ENCODE data around the gene POLE.

Gene POLE

GRCh38 chr12:132597333-132598316 is 89.5 kb downstream of the POLE start:
- DNase-seq (ENCODE audit: low read depth, low spot score) = no peak

DNA sequence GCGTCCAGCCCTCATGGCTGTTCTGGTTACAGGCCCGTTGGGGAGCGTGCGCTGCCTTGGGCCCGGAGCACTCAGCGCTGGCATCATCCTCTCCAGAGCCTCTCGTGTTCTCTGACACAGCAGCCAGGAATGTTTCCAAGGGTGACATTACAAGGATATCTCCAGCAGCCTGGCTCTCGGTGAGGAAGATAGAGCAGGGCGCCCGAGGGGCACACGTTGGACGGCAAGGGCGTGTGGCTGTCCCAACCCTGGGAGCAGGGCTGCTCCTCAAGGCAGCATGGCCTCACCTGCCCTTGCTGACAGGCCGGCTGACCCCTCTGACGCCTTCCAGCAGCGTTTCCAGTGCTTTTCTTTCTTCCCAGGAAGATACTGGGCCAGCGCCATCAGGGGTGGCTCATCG is 91.1 kb downstream of the POLE start:
- DNase-seq (ENCODE audit: low read depth, low spot score) = no peak

GRCh38 chr12:132595183-132595582 is 92.0 kb downstream of the POLE start:
- DNase-seq (ENCODE audit: low read depth, low spot score) = no peak

DNA sequence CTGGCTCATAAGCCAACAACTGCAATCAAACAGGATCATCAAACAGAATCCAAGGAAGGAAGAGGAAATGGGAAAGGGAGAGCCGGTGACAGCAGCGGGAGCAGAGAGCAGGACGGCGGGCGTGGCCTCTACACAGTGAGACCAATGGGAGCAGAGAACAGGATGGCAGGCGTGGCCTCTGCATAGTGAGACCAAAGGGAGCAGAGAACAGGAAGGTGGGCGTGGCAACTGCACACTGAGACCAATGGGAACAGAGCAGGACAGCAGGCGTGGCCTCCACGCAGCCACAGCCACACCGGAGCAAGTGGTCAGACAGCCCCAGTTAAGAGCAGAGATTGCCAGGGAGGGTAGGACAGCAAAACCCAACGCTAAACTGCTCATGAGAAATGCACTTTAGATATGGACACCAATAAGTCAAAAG is 93.2 kb downstream of the POLE start:
- DNase-seq (ENCODE audit: low read depth, low spot score) = no peak

GRCh38 chr12:132593521-132593920 is 93.6 kb downstream of the POLE start:
- DNase-seq (ENCODE audit: low read depth, low spot score) = no peak

- DNase-seq (ENCODE audit: low read depth, low spot score) = no peak
These were observed 94.1 kb downstream of the POLE start for GRCh38 chr12:132593071-132593470.

DNA sequence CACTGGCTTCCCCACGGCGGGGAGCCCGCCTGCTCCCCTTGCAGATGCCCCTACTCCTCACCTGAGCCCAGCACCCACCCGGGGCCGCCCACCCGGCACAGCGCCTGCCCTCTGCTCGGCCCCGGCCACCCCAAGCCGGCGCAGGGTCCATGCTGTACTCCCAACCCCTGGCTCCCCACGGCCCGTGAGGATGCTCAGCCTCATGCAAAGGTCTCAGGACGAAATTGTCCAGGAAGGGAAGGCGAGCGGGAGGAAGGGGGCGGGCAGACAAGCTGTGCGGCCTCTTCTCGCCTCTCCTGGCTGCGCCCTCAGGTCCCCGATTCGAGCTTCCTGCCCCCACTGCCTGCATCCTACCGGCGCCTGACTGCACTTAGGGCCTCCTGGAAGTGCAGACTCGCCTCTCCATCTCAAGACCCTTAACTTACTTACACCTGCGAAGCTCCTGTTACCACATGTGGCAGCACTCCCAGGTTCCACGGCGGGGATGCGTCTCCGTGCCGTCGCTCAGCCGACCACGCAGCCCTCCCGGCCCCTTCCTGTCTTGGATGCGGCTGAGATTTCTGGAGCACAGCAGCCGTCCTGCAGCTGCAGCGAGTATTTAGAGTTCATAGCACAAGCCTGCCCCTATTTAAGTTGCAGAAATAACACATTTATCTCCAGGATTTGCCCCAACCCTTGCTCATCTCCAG is 94.7 kb downstream of the POLE start:
- DNase-seq (ENCODE audit: low read depth, low spot score) = no peak

- no peak for DNase-seq (ENCODE audit: low read depth, low spot score)
These were observed 95.8 kb downstream of the POLE start for GRCh38 chr12:132591107-132591935.

- no peak for DNase-seq (ENCODE audit: low read depth, low spot score)
These were observed 98.1 kb downstream of the POLE start for GRCh38 chr12:132588821-132589669.

DNA sequence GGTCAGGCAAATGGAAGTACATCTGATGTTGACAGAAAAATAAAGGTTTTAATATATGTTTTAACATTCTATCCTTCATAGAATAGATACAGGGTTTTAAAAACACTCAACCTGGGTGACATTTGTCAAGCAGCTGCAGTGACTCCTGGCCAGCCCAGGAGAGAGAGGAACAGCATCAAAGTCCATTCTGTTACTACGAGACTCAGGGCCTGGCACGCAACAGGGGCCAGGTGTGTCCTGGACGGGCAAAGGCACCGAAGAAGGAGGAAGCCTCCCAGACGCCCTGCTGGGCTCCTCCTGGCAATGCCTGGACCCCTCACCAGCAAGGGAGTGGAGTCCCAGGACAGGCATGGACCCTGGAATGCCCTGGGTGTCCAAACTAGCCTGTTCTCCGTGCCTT is 98.8 kb downstream of the POLE start:
- DNase-seq (ENCODE audit: low read depth, low spot score) = no peak

DNA sequence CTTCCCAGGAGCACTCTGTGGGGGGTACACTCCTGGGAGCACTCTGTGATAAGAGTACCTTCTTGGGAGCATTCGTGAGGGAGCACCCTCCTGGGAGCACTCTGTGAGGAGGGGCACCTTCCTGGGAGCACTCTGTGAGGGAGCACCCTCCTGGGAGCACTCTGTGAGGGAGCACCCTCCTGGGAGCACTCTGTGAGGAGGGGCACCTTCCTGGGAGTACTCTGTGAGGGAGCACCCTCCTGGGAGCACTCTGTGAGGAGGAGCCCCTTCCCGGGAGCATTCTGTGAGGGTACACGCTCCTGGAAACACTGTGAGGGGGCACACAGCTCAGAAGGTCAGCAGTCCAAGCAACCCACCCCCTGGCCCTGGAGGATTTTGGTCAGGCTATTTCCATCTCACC is 99.4 kb downstream of the POLE start:
- DNase-seq (ENCODE audit: low read depth, low spot score) = no peak

DNA sequence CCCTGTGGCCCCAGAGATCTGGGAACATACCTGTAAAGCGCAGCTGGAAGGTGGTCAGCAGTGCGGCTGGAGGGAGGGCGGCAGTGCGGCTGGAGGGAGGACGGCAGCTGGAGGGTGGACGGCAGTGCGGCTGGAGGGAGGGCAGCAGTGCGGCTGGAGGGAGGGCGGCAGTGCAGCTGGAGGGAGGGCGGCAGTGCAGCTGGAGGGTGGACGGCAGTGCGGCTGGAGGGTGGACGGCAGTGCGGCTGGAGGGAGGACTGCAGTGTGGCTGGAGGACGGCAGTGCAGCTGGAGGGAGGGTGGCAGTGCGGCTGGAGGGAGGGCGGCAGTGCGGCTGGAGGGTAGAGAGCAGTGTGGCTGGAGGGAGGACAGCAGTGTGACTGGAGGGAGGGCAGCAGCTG is 100.2 kb downstream of the POLE start:
- no peak for DNase-seq (ENCODE audit: low read depth, low spot score)

DNA sequence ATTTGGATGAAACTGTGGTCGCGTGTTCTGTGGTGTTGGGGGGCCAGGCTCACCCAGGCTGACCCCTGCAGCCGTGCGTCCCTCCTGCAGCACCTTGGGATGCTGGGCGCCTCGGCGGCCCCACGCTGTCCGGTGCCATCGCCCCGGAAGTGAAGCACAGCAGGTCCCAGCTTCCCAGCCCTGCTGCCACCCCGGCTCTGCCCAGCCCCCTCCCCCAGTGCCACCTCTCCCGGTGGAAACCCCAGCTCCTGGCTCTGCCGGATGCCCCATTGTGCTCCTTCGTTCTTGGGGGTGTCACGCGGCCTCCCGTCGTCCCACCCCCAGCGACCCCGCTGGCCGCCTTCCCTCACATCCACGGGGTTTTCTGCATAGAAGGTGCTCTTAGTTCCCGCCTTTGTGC is 102.0 kb downstream of the POLE start:
- DNase-seq (ENCODE audit: low read depth, low spot score) = no peak

DNA sequence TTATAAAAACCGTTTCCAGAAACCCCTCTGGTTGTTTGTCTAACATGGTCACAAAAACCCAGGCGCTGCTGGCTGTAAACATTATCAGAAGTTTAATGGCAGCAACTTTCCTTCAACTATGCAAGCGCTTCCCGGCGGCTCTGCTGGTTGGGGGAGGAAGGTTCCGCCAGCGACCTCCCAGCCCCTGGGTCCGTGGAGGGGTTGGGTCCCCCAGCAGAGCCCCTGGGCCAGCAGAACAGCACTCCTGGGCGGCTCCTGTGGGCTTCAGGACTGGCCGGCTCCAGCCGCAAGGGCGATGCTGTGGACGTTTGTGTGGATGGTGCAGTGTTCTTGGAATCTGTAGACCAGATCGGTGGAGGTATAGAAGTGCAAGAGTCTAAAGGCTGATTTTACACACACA is 102.7 kb downstream of the POLE start:
- no peak for DNase-seq (ENCODE audit: low read depth, low spot score)

- no peak for DNase-seq (ENCODE audit: low read depth, low spot score)
These were observed 103.4 kb downstream of the POLE start for GRCh38 chr12:132583736-132584135.

DNA sequence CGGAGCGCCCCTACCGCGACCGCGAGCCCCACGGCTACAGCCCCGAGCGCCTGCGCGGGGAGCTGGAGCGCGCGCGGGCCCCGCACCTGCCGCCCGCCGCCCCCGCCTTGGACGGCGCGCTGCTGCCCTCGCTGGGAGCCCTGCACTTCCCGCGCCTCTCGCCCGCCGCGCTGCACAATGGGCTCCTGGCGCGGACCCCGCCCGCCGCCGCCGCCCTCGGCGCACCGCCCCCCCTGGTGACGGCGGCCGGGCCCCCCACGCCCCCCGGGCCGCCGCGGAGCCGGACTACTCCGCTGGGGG is 103.8 kb downstream of the POLE start:
- DNase-seq (ENCODE audit: low read depth, low spot score) = no peak

DNA sequence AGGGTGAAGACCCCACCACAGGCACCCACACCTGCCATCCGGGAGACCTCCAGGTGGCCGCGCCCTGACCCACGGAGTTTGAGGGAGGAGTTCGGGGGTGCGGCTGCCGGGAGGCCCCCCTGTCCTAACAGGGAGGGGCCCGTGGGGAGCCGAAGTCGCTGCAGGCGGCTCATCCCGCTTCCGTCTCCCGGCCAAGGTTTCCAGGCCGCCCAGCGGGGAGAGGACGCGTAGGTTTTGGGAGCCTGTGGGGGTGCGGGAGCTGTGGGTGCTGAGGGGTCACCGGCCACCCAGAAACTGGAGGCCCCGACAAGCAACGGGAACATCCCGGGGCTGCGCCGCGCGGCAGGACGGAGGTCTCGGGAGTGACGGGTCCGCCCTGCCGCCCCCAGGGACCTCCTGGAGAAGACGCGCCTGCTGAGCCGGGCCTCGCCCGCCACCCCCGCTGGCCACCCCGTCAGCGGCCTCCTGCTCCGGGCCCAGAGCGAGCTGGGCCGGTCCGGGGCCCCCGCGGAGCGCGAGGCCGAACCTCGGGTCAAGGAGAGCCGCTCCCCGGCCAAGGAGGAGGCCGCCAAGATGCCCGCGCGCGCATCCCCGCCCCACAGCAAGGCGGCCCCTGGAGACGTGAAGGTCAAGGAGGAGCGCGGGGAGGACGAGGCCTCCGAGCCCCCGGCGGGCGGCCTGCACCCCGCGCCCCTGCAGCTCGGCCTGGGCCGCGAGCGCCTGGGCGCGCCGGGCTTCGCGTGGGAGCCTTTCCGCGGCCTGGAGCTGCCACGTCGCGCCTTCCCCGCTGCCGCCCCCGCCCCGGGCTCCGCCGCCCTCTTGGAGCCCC is 104.3 kb downstream of the POLE start:
- no peak for DNase-seq (ENCODE audit: low read depth, low spot score)

DNA sequence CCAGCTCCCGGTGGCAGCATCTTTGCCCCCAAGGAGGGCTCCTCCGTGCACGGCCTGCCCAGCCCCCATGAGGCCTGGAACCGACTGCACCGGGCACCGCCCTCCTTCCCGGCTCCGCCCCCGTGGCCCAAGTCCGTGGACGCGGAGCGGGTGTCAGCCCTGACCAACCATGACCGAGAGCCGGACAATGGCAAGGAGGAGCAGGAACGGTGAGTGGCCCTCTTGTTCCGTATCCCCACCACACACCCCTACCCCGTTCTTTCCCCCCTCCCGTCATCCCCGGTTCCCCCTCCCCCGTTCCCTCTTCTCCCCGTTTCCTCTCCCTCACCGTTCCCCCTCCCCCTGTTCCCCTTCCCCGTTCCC is 105.1 kb downstream of the POLE start:
- DNase-seq (ENCODE audit: low read depth, low spot score) = no peak

- no peak for DNase-seq (ENCODE audit: low read depth, low spot score)
These were observed 105.6 kb downstream of the POLE start for GRCh38 chr12:132581348-132582057.
